Colonic mucosa (tissue), 4 donors: Measurements from ENCODE around the gene SUCLG2. TPM values are rescaled to one million over a fixed set of nuclear protein-coding genes. Genes with fewer than 3 reads are reported as not detected.

Experiments
- DNase-seq: peaks from one replicate; pipeline ENCODE4 v3.0.0-alpha.2; 2020
- H3K27ac ChIP-seq: fragments of 200-600 bp; one replicate; pipeline ENCODE4 v1.8.0; 2021
- H3K27me3 ChIP-seq: fragments of 200-600 bp; one replicate; pipeline ENCODE4 v1.8.0; 2021
- H3K36me3 ChIP-seq: fragments of 200-600 bp; one replicate; pipeline ENCODE4 v1.8.0; 2021
- H3K4me1 ChIP-seq: fragments of 200-600 bp; one replicate; pipeline ENCODE4 v1.8.0; 2021; ENCODE audit warnings: mild to moderate bottlenecking
- H3K4me3 ChIP-seq: fragments of 200-600 bp; one replicate; pipeline ENCODE4 v1.8.0; 2021
- H3K9ac ChIP-seq, 2 donors: one replicate each; pipeline ENCODE4 v1.7.0; 2013; ENCODE audit warnings: control low read depth in 2 of 2, low read depth in 2 of 2, low read length in 2 of 2
- H3K9me3 ChIP-seq: fragments of 200-600 bp; one replicate; pipeline ENCODE4 v1.8.0; 2021
- intact Hi-C: fragments of 100-400 bp; cut with DNase I; formaldehyde crosslinking; loops from one replicate; pipeline ENCODE4 v1.14.1; 2022
- total RNA-seq, 2 donors: library from RNA; stranded (reverse); fragmentation: NEBNext Ultra II Directional in 1 of 2; extraction: Animal tissue kit (Norgen Biotek cat#: 25700) in 1 of 2; gene quantifications; one replicate each; pipeline ENCODE4 v1.2.1, GENCODE V29; 2021
- TF ChIP-seq, protein P1 (sequence below): fragments of 200-600 bp; IDR thresholded peaks from one replicate; pipeline ENCODE4 v1.8.0; 2022; ENCODE audit warnings: antibody characterized with exemption, mild to moderate bottlenecking
- donor health status: healthy.
- donor health status: DM: no; HTN: no; CAD: no.
- donor health status: DM: no; HTN: no; CAD: no.

Gene SUCLG2
- total RNA-seq, 2 donors from 2014 or later, result 114 to 219 TPM

DNA sequence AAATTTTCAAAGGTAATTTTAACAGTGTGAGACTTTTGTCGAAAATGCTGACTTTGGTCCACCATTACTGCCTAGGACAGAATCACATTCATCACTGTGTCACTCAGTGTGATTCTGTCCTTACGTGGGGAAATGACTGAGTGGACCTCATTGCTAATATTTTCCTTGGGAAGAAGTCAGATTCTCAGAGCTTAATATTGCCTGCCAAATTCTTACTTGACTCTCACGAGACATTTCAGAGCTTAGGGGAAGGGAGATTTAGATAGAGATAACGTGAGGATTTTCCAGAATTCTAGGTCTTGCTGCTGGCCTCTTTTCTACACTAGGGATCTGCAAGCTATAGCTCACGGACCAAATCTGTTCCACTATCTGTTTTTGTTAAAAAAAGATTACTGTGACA, 270.4 kb downstream of the SUCLG2 start:
- Histone ChIP-seq H3K36me3 (no peaks in the 10 kb centered on the region), H3K9ac (no peak overlapping the region), H3K4me3 (no peak overlapping the region), H3K27me3 (no peaks in the 10 kb centered on the region), H3K4me1 (no peaks in the 10 kb centered on the region), H3K9me3 (no peaks in the 10 kb centered on the region), H3K27ac (no peak overlapping the region)
- DNase-seq, result no peak
- TF ChIP-seq, protein P1, sequence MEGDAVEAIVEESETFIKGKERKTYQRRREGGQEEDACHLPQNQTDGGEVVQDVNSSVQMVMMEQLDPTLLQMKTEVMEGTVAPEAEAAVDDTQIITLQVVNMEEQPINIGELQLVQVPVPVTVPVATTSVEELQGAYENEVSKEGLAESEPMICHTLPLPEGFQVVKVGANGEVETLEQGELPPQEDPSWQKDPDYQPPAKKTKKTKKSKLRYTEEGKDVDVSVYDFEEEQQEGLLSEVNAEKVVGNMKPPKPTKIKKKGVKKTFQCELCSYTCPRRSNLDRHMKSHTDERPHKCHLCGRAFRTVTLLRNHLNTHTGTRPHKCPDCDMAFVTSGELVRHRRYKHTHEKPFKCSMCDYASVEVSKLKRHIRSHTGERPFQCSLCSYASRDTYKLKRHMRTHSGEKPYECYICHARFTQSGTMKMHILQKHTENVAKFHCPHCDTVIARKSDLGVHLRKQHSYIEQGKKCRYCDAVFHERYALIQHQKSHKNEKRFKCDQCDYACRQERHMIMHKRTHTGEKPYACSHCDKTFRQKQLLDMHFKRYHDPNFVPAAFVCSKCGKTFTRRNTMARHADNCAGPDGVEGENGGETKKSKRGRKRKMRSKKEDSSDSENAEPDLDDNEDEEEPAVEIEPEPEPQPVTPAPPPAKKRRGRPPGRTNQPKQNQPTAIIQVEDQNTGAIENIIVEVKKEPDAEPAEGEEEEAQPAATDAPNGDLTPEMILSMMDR, result no peak
- intact Hi-C loops, result loop anchor here (5.0 to 10.0 kb wide), 3 partner anchors 221 to 1491 kb away; no protein-coding TSS in a partner anchor

DNA sequence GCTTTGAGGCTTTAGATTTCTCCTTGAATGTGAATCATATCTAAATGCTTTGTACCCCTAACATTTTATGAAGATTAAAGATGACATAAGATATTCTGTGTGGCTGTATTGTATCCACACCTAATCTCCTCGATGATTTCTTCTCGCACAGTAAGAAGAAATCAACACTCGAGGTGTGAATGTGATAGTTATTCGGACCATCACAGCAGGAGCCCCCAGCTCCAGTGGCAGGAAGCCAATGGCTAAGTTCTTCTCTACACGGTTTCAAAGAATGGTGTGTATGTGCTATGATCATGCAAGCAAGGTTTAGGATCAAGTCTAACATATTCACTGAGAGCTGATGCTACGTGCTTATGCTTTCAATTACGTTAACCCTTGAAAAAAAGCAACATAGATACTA, 271.0 kb downstream of the SUCLG2 start:
- Histone ChIP-seq H3K27ac (no peak overlapping the region), H3K9ac (no peak overlapping the region), H3K4me3 (no peak overlapping the region), H3K4me1 (no peaks in the 10 kb centered on the region), H3K27me3 (no peaks in the 10 kb centered on the region), H3K9me3 (no peaks in the 10 kb centered on the region), H3K36me3 (no peaks in the 10 kb centered on the region)
- TF ChIP-seq, protein P1, result no peak
- DNase-seq, result no peak
- intact Hi-C loops, result loop anchor here (5.0 to 10.0 kb wide), 3 partner anchors 221 to 1491 kb away; no protein-coding TSS in a partner anchor

DNA sequence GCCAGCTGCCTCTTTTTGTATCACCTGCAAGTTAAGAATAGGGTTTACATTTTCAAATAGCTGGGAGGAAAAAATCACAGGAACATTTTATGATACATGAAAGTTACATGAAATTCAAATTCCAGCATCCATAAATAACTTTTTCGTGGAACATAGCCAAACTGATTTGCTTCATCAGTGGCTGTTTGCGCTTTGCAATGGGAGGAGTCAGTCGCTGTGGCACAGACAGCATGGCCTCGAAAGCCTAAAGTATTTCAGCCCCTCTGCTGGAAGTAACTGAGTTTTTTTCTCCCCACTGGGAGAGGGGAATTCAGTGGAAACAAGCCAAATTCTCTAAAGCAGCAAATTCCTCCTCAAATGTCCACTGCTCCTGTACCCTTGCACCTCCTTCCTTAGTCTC, 271.9 kb downstream of the SUCLG2 start:
- Histone ChIP-seq H3K4me1 (no peaks in the 10 kb centered on the region), H3K9ac (no peak overlapping the region), H3K4me3 (no peak overlapping the region), H3K36me3 (no peaks in the 10 kb centered on the region), H3K27me3 (no peaks in the 10 kb centered on the region), H3K27ac (no peak overlapping the region), H3K9me3 (no peaks in the 10 kb centered on the region)
- TF ChIP-seq, protein P1, result no peak
- intact Hi-C loops, result loop anchor here (5.0 to 10.0 kb wide), 3 partner anchors 222 to 1492 kb away; no protein-coding TSS in a partner anchor
- DNase-seq, result no peak

DNA sequence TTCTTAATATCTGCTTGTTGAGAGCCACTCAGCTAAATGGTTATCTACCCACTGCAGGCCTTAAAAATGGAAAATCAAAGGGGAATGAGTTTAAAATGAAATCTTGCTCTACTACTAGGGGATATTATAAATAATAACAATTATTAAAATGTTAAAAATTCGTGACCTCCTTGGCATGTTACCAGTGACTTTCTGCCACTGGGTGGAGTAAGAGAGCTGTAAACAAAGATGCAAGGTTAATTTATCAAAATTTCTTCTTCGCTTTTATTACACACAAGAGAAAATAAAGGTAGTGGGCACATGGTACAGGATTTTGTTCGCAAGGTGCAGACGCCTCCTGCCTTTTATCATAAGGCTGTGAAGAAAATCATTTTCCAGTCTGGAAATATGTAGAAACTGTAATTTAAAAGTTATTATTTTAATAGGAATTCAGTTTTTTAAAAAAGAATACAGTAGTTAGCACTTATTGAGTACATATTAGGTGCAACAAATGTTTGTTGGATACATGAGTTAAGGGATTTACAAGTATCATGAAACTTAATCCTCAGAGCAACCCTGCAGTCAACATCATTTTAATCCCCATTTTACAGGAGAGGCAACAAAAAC, 272.6 kb downstream of the SUCLG2 start:
- no peaks in the 10 kb centered on the region for H3K4me1 ChIP-seq
- intact Hi-C loops, result loop anchor here (5.0 to 10.0 kb wide), 3 partner anchors 223 to 1493 kb away; no protein-coding TSS in a partner anchor
- DNase-seq, result no peak
- TF ChIP-seq, protein P1, result peak; percentile 61
- H3K36me3 ChIP-seq, result no peaks in the 10 kb centered on the region
- no peak overlapping the region for H3K4me3 ChIP-seq
- H3K27me3 ChIP-seq, result no peaks in the 10 kb centered on the region
- no peak overlapping the region for H3K9ac ChIP-seq
- no peaks in the 10 kb centered on the region for H3K9me3 ChIP-seq
- H3K27ac ChIP-seq, result no peak overlapping the region

DNA sequence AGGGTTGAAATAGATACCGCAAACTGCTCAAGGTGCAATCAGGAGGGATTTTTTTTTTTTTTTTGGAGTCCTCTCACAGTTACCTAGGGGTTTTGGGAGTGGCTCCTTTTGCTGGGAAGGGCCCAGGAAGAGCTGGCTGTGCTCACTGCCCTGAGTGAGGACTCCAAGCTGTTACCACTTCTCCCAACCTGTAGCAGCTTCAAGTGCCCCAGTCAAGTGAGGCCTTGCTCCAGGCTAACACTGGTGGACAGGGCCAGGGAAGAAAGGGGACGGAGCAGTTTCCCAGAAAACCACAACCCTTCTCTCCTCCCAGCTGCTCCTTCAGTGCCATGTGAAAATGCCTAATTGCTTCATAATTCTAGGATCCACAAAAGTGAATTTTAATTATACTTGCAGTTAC, 274.3 kb downstream of the SUCLG2 start:
- DNase-seq, result no peak
- intact Hi-C loops, result loop anchor here (5.0 to 10.0 kb wide), 3 partner anchors 225 to 1495 kb away; no protein-coding TSS in a partner anchor
- Histone ChIP-seq H3K36me3 (no peaks in the 10 kb centered on the region), H3K27me3 (no peaks in the 10 kb centered on the region), H3K4me1 (no peaks in the 10 kb centered on the region), H3K9me3 (no peaks in the 10 kb centered on the region), H3K4me3 (no peak overlapping the region), H3K27ac (no peak overlapping the region), H3K9ac (no peak overlapping the region)
- TF ChIP-seq, protein P1, result no peak
